ENCODE measurements around the gene ODAD4.
A peak's percentile ranks its signal among the peaks of the same experiment; 100 is the strongest.

ODAD4 gene

DNA sequence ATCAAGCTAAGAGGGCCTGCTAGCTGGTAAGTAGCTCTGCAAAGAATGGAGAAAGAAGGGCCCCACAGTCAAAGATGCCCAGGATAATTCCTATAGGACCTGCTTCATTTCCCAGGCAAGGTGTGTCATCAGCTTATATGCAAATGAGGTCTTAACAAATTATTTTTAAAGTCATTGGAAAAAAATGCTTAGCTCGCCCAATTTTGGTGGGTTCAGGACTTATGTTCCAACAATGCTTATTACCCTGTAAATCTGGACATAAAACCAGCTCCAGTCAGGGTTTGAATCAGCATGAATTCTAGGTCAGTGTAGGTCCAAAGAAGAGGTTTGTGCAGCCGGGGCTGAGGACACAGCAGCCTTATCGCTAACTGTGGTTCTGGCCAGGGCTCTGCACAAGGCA is 37.0 kb upstream of the ODAD4 start:
- no peak for DNase-seq (ENCODE audit: extremely low read depth, low read depth)
- TF ChIP-seq, protein P1, sequence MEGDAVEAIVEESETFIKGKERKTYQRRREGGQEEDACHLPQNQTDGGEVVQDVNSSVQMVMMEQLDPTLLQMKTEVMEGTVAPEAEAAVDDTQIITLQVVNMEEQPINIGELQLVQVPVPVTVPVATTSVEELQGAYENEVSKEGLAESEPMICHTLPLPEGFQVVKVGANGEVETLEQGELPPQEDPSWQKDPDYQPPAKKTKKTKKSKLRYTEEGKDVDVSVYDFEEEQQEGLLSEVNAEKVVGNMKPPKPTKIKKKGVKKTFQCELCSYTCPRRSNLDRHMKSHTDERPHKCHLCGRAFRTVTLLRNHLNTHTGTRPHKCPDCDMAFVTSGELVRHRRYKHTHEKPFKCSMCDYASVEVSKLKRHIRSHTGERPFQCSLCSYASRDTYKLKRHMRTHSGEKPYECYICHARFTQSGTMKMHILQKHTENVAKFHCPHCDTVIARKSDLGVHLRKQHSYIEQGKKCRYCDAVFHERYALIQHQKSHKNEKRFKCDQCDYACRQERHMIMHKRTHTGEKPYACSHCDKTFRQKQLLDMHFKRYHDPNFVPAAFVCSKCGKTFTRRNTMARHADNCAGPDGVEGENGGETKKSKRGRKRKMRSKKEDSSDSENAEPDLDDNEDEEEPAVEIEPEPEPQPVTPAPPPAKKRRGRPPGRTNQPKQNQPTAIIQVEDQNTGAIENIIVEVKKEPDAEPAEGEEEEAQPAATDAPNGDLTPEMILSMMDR (IDR thresholded peaks at IDR 0.05; ENCODE audit: low read depth, low read length) = no peak

DNA sequence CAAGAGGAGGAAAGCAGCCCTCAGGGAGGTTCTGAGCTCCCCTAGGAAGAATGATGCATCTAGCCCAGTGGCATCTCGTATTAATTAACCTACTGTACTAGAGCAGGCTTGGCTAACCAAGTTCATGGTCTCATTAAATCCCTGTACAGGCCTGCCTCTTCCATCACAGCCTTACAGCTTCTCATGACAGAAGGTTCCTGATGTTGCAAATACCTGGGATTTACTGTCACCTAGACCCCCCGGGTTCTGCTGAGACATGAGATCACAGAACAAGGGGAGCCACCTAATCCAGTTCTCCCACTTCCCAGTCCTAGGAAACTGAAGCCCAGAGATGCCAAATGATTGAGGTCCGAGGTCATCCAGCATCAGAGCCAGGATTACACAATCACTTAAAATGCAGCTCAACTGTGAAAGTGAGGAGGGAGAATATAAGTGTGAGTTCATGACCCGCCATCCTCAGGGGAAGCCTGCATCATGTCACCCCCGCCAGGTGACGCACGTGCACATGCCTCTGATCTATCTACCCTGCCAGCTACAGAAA is 35.6 kb upstream of the ODAD4 start:
- TF ChIP-seq, protein P1 (IDR thresholded peaks at IDR 0.05; ENCODE audit: low read depth, low read length) = no peak
- DNase-seq (ENCODE audit: extremely low read depth, low read depth) = peak; percentile 76

DNA sequence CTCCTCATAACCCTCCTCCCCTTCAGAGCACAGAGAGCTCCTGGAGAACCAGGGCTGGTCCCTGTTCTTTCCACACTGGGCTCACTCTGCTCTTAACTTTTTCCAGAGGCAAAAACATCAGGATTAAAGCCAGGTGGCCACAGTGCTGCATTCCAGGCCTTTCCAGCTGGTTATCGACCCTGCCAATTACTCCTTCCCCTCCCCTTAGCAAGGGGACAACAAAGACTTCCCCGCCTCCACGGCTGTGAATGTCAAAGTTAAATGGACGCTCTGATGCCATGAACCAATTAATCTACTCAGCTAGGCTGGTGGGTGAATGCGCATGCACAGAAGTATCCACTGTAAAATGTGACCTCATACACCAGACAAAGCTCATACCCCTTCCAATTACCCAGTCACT is 34.8 kb upstream of the ODAD4 start:
- no peak for DNase-seq (ENCODE audit: extremely low read depth, low read depth)
- TF ChIP-seq, protein P1 (IDR thresholded peaks at IDR 0.05; ENCODE audit: low read depth, low read length) = no peak

DNA sequence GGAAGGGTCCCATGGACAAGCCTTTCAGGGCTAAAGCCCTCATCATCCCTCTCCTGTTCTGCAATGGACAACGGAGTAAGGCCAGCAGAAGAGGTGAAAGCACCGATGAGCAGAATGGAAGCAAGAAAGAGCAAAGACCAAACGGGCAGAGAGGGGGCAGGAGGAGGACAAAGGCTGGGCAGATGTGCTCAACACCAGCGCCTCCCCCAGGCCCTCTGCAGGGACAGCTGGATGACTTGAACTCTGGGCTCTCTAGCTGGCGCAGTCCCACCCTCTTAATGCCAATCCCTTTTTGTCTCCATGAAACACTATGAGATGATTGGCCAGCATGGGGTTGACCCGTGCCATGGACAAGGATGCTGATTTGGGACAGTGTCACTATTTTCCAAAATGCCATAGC is 33.7 kb upstream of the ODAD4 start:
- TF ChIP-seq, protein P1 (IDR thresholded peaks at IDR 0.05; ENCODE audit: low read depth, low read length) = no peak

DNA sequence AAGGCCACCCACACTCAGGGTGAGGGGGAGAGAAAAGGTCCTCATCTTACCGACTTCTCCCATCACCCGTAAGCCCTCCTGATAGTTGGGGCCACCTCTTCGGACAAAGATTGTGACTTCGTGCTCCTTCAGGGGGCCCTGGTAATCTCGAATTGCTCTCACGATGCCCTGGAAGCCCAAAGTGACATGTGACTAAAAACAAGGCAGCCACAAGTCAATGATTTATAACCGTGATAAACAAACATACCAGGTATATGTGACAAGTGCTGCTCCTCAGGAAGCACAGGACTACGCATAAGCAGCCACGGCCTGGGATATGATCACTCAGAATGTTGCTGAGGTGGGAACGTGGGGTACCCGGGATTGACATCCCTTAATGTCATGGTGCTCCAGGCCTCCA is 28.8 kb upstream of the ODAD4 start:
- no peak for DNase-seq (ENCODE audit: extremely low read depth, low read depth)
- TF ChIP-seq, protein P1 (IDR thresholded peaks at IDR 0.05; ENCODE audit: low read depth, low read length) = no peak

More for the DNA sequence above, 33.7 kb upstream of the ODAD4 start:
- DNase-seq (ENCODE audit: extremely low read depth, low read depth) = no peak

DNA sequence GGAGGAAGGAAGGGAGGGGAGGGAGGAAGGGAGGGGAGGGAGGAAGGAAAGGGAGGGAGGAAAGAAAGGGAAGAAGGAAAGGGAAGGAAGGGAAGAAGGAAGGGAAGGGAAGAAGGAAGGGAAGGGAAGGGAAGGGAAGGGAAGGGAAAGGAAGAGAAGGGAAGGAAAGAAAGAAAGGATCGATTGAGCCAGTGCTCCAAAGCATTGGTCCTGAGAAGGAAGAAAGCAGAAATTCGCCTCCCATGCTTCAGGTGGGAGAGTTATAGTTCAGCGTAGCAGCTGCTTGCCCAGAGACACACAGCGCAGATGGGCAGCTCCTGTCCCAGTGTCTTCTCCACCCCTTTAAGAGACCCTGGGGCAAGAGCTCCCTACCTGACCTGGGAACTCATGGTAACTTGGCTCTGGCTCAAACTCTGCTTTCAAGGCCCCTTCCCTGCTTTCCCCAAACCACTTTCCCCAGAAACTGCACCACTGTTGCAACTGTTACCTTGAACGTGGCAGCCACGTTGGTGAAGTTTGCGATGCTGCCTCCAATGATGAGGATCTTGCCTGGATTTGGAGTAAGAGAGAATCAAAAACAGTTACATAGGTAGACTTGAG is 26.1 kb upstream of the ODAD4 start:
- DNase-seq (ENCODE audit: extremely low read depth, low read depth) = no peak
- TF ChIP-seq, protein P1 (IDR thresholded peaks at IDR 0.05; ENCODE audit: low read depth, low read length) = no peak

DNA sequence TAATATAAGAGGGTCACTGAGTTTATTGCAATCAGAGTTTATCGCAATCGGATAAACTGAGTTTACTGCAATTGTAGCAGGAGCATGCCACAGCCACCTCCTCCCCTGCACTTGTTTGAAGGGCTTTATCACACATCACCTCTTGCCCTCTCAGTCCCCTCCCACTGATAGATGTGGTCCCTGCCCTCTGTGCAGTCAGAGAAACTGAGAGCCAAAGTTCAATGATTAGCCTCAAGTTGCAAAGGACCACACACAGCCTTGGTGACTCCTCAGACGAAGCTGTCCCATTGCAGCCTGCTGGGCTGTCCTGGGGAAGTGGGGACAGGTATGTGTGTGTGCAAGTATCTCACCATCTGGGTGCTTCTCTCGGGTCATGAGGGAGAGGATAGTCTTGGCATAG is 25.2 kb upstream of the ODAD4 start:
- TF ChIP-seq, protein P1 (IDR thresholded peaks at IDR 0.05; ENCODE audit: low read depth, low read length) = no peak
- DNase-seq (ENCODE audit: extremely low read depth, low read depth) = no peak
